HFF-Myc (cell line): ENCODE results near the gene PNMA8B.
A peak's percentile ranks its signal among the peaks of the same experiment; 100 is the strongest.
"Not testable (repeated sequence)": the region's sequence is repeated elsewhere in the genome, so short reads cannot be mapped to it uniquely, and the experiment has no call there.

Experiments used
- DNase-seq: peaks from one replicate; pipeline ENCODE4 v3.0.0-alpha.2; 2011; ENCODE audit warnings: low read depth; ENCODE audit errors: extremely low read depth
- H3K4me3 ChIP-seq: replicated peaks from 2 replicates; pipeline ENCODE4 v1.5.1; 2011; ENCODE audit warnings: low read depth, mild to moderate bottlenecking, control low read depth, low read length
- TF ChIP-seq, protein P1 (sequence below): IDR thresholded peaks from 2 replicates; pipeline ENCODE4 v1.5.1; 2012; ENCODE audit warnings: mild to moderate bottlenecking, low read depth, low read length, control low read depth; ENCODE audit errors: missing control alignments

PNMA8B gene

DNA sequence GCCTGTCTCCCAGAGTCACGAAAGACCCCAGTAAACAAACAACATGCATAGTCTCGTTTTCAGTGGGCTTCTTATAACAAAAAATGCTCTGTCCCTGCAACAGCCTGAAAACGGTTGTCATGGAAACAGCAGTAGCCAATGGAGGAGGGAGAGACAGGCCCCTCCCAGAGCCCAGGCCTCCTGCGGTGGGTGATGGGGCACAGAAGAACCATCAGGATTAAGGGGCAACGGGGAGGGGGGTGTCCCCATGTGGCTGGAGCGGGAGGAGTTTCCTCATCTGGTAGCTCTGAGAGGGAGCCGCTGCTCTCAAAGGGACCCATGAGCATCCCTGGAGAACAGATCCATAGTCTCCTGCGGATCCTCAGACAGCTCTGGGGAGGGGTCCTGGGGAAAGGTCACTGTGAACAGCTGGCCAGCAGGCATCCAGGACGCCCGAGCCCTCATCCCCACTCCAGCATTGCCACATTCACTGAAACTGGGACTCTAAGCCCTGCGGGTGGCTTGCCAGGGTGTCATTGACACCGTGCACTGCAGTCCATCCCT lies 37.5 kb upstream of the PNMA8B start:
- TF ChIP-seq, protein P1, sequence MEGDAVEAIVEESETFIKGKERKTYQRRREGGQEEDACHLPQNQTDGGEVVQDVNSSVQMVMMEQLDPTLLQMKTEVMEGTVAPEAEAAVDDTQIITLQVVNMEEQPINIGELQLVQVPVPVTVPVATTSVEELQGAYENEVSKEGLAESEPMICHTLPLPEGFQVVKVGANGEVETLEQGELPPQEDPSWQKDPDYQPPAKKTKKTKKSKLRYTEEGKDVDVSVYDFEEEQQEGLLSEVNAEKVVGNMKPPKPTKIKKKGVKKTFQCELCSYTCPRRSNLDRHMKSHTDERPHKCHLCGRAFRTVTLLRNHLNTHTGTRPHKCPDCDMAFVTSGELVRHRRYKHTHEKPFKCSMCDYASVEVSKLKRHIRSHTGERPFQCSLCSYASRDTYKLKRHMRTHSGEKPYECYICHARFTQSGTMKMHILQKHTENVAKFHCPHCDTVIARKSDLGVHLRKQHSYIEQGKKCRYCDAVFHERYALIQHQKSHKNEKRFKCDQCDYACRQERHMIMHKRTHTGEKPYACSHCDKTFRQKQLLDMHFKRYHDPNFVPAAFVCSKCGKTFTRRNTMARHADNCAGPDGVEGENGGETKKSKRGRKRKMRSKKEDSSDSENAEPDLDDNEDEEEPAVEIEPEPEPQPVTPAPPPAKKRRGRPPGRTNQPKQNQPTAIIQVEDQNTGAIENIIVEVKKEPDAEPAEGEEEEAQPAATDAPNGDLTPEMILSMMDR = no peak
- H3K4me3 ChIP-seq = no peak overlapping the region
- no peak for DNase-seq

DNA sequence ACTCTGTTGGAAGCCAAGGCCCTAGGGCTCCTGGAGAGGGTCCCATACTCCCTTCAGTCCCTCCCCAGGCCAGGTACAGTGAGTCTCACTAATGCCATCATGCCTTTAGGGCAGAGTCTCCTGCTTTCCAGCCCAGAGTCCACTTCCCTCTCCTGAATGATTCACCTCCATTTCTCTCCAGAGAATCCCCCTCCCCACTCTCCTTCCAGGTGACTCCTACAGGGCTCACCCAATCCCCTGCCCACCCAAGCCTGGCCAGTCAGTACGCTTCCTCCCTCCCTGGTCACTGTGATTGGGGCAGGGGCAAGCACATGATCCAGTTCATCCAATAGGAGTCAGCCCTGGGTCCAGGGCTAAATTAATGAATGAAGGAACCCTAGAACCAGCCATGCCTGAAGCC lies 35.0 kb upstream of the PNMA8B start:
- TF ChIP-seq, protein P1 = no peak
- no peak for DNase-seq
- no peak overlapping the region for H3K4me3 ChIP-seq

DNA sequence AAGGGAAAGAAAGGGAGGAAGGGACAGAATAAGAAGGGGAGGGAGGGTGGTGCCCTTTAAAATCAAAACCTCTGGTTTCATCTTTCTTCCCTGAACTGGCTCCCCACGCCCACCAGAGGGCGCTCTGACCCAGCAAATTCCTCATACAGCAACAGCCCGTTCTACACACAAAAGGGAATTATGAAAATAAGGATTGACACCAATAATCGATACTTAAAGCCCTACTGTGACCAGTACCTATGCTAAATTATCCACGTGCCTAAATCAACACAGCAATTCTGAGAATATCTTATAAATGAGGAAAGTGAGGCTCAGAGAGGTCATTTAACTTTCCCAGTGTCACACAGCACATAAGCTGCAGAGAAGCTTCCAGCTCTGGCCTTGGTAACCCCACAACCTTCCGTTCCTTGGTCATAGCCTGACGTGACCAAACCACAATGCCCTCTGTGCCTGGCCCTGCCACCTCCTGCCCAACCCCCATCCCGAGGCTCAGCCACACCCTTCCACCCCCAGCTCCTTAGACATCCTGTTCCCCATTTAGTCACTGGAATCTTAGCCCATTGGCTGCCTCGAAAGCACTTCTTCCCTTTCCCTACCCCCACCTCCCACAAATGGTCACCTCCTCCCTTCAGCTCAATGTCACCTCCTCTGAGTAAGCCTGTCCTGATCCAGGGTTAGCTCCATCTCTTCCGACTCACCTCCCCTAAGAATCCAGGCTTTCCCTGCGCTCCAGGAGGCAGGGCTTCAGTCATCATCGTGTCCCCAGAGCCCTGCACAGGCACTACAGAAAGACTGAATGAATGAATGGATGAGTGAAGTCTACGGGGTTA lies 34.2 kb upstream of the PNMA8B start:
- H3K4me3 ChIP-seq = no peak overlapping the region
- no peak for DNase-seq
- TF ChIP-seq, protein P1 = peak; percentile 97

DNA sequence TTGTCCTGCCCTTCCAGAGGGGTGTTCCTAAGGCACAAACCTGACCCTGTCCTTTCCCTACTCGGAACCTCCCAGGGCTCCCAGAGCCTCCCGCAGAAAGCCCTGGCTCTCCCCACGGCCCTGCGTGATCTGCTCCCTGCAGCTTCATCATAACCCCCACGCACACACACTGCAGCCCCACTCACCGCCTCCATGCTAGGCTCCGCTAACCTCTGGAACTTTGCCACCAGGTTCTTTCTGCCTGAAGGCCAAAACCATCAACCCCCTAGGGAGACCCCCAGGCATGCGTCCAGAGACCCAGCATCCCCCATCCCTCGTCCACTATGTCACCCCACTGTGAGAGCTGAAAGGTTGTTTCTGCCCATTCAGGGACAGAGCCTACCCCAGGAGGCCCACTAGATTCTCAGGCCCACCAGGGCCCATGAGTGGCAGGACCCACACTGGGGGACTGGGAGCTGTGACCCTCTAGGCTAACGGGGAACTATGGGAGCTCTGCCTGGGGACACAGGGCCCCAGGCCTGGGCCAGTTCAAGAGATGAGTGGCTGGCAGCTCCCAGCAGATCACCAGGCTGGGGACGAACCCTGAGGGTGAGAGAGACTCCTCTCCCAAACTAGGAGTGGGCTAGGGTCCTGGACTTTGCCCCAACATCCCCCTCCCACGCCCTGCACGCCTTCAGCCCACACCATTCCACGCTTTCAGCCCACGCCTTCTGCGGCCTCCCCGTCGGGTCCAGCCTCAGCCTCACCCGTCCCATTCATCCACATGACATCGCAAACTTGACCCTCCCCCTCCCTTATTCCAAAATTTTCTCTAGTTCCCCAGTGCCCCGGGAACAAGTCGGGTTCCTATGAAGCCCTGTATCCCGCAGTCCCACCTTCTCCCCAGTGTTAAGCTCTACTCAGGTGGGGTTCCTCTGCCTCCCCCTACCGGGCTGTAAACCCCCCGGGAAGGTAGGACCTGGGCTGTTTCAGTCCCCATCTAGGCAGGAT lies 33.2 kb upstream of the PNMA8B start:
- no peak for DNase-seq

DNA sequence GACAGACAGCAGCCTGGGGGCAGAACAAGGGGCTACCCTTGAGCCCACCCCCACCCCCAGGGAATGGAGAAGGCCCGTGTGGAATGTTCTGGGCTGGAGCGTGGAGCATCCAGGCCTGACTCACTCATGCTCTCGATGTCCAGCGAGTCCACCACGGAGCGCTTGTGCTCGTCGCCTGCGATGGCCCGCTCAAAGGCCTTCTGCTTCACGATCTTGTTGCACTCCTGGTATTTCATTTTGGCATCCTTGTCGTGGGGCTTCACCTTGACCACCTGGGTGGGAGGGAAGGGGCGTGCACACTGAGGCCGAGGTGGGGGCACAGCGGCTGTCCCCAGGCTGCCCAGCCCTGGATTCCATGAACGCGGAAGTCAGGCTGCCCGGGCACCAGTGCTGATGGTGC lies 31.1 kb upstream of the PNMA8B start:
- H3K4me3 ChIP-seq, DNase-seq: not testable (repeated sequence)

More for the DNA sequence above, 33.2 kb upstream of the PNMA8B start:
- no peak overlapping the region for H3K4me3 ChIP-seq
- TF ChIP-seq, protein P1 = no peak

DNA sequence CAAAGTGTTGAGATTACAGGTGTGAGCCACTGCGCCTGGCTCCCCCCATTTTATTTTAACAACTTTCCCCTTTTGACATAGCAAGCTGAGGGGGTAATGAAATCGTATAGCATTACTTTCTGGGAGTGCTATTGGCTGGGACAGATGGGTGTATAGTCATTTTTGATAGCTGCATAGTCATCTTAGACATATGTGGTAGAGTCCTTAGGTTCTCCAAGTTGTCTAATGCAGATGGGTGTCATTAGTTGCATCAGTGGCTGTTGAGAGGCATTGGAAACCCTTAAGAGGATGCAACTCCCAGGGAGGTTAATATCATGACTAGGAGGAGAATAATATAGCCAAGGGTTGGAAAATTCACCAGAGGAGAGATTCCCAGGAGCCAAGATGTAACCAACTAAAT lies 28.6 kb upstream of the PNMA8B start:
- TF ChIP-seq, protein P1 = no peak
- H3K4me3 ChIP-seq = no peak overlapping the region
- no peak for DNase-seq

DNA sequence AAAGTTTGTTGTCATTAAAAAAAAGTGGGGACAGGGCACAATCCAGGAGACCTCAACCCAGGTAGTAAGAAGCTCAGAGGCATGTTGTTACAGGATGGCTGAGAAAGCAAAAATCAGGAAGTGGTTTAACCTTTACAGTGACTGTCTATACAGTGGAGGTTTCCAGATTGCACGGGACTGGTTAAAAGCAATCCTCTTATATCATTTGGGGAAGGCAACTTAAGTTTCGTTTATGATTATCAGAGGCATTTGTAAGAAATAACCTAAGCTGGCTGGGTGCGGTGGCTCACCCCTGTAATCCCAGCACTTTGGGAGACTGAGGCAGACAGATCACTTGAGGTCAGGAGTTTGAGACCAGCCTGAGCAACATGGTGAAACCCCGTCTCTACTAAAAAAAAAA lies 27.3 kb upstream of the PNMA8B start:
- DNase-seq, H3K4me3 ChIP-seq: not testable (repeated sequence)
